Body of pancreas (tissue), 4 donors: ENCODE results near the gene MTCH1. TPM values are rescaled to one million over a fixed set of nuclear protein-coding genes. Genes with fewer than 3 reads are reported as not detected.

Source experiments
- ATAC-seq: fragments of 150-250 bp; one replicate; pipeline ENCODE4 v1.9.1; 2016
- DNase-seq, 4 donors: peaks; one replicate each; pipeline ENCODE4 v3.0.0-alpha.2; 2019
- H3K27ac ChIP-seq, 4 donors: fragments of 200-600 bp; sonication (generic); 1 replicate in 3 of 4; 2 replicates in 1 of 4; pipeline versions ENCODE4 v1.5.1 to v1.6.1; 2016 to 2019; ENCODE audit warnings: mild to moderate bottlenecking in 1 of 4, mixed read lengths in 1 of 4, moderate library complexity in 1 of 4
- H3K27me3 ChIP-seq, 2 donors: fragments of 200-600 bp; sonication (generic); one replicate each; pipeline ENCODE4 v1.6.0; 2016; ENCODE audit warnings: mild to moderate bottlenecking in 1 of 2
- H3K36me3 ChIP-seq, 2 donors: fragments of 200-600 bp; sonication (generic); replicated peaks in 1 of 2; 2 replicates each; pipeline ENCODE4 v1.5.1; 2016; ENCODE audit warnings: low read depth in 2 of 2; ENCODE audit not compliant: insufficient read depth in 1 of 2
- H3K4me1 ChIP-seq: fragments of 200-600 bp; sonication (generic); one replicate; pipeline ENCODE4 v1.6.0; 2016
- H3K4me3 ChIP-seq, 2 donors: fragments of 200-600 bp; sonication (generic); 1 replicate in 1 of 2; 2 replicates in 1 of 2; pipeline ENCODE4 v1.5.1; 2016 to 2019
- H3K9me3 ChIP-seq, 3 donors: fragments of 200-600 bp; sonication (generic); 1 replicate in 2 of 3; 2 replicates in 1 of 3; pipeline ENCODE4 v1.5.1; 2016
- POLR2A ChIP-seq, 3 donors: fragments of 450-650 bp; IDR thresholded peaks; one replicate each; pipeline ENCODE4 v1.6.1; 2016; ENCODE audit warnings: antibody characterized with exemption in 3 of 3, mild to moderate bottlenecking in 2 of 3
- WGBS, 2 donors: methylation state at CpG; one replicate each; pipeline ENCODE4 v1.1.5; 2017; 5-methylcytosine and 5-hydroxymethylcytosine counted together
- intact Hi-C: fragments of 100-400 bp; cut with DNase I; formaldehyde crosslinking; loops from one replicate; pipeline ENCODE4 v1.15.1; 2023
- total RNA-seq, 2 donors: library from RNA; depleted of rRNA; stranded (reverse); fragments of >200 nt; gene quantifications; one replicate each; pipeline ENCODE4 v1.1.0, GENCODE V29; 2016
- TF ChIP-seq, protein P1 (sequence below), 7 experiments: fragments of 450-650 bp in 4 of 7; fragments of 200-600 bp in 3 of 7; sonication (generic) in 3 of 7; IDR thresholded peaks; one replicate each; pipeline ENCODE4 v1.5.1; 2016 to 2019; ENCODE audit warnings: antibody characterized with exemption in 7 of 7

MTCH1 gene
- total RNA-seq, 2 donors from 2014 or later: 152 to 198 TPM

- DNase-seq: no peak
- no peaks in the 10 kb centered on the region for H3K9me3 ChIP-seq
- ATAC-seq: no peak
- H3K4me1 ChIP-seq: peaks cover 27% of the 10 kb centered on the region
- WGBS, 2 donors: 78 to 95% methylated on average over 5 to 7 of the region's 7 CpGs
- H3K27ac ChIP-seq: no peak overlapping the region
- H3K27me3 ChIP-seq: no peaks in the 10 kb centered on the region
- intact Hi-C loops: loop anchor here (5.0 kb wide), 1 partner anchor 84 kb away; no protein-coding TSS in a partner anchor
- peaks cover 36 to 46% of the 10 kb centered on the region in 2 donors for H3K36me3 ChIP-seq
- H3K4me3 ChIP-seq: no peak overlapping the region
- no peak for TF ChIP-seq POLR2A (IDR thresholded peaks at IDR 0.05)
- TF ChIP-seq, protein P1, sequence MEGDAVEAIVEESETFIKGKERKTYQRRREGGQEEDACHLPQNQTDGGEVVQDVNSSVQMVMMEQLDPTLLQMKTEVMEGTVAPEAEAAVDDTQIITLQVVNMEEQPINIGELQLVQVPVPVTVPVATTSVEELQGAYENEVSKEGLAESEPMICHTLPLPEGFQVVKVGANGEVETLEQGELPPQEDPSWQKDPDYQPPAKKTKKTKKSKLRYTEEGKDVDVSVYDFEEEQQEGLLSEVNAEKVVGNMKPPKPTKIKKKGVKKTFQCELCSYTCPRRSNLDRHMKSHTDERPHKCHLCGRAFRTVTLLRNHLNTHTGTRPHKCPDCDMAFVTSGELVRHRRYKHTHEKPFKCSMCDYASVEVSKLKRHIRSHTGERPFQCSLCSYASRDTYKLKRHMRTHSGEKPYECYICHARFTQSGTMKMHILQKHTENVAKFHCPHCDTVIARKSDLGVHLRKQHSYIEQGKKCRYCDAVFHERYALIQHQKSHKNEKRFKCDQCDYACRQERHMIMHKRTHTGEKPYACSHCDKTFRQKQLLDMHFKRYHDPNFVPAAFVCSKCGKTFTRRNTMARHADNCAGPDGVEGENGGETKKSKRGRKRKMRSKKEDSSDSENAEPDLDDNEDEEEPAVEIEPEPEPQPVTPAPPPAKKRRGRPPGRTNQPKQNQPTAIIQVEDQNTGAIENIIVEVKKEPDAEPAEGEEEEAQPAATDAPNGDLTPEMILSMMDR (IDR thresholded peaks at IDR 0.05): no peak
These were observed 9.5 kb downstream of the MTCH1 start for GRCh38 chr6:36976509-36976908.

DNA sequence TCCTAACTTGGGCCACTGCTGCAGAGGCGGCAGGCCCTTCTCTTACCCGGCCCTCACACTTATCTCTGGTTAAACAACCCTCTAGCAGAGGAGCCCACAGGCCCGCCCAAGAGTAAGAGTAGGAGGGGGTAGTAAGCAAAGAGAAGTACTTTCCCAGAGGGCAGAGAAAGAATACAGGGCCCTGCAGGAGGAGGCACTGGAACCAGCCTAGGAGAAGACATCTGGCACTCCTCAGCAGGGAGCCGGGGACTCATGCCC, 10.1 kb downstream of the MTCH1 start:
- peaks cover 38 to 46% of the 10 kb centered on the region in 2 donors for H3K36me3 ChIP-seq
- no peak overlapping the region for H3K27ac ChIP-seq
- DNase-seq (no peak), ATAC-seq (no peak)
- no peak overlapping the region for H3K4me3 ChIP-seq
- TF ChIP-seq, protein P1 (IDR thresholded peaks at IDR 0.05): no peak
- TF ChIP-seq POLR2A (IDR thresholded peaks at IDR 0.05): no peak
- intact Hi-C loops: loop anchor here (5.0 kb wide), 1 partner anchor 84 kb away; no protein-coding TSS in a partner anchor
- no peaks in the 10 kb centered on the region for H3K9me3 ChIP-seq
- WGBS, 2 donors: 92 to 94% methylated on average over 4 of the region's 4 CpGs
- H3K4me1 ChIP-seq: peaks cover 21% of the 10 kb centered on the region
- H3K27me3 ChIP-seq: no peaks in the 10 kb centered on the region

- TF ChIP-seq, protein P1 (IDR thresholded peaks at IDR 0.05): no peak
- TF ChIP-seq POLR2A (IDR thresholded peaks at IDR 0.05): no peak
- Histone ChIP-seq H3K4me3 (no peak overlapping the region), H3K4me1 (peaks cover 16% of the 10 kb centered on the region), H3K36me3 (peaks cover 43 to 48% of the 10 kb centered on the region in 2 donors), H3K27me3 (no peaks in the 10 kb centered on the region), H3K27ac (no peak overlapping the region), H3K9me3 (no peaks in the 10 kb centered on the region)
- intact Hi-C loops: loop anchor here (5.0 kb wide), 1 partner anchor 83 kb away; no protein-coding TSS in a partner anchor
- ATAC-seq: no peak
- 89 to 98% methylated on average over 5 to 7 of the region's 7 CpGs for WGBS, 2 donors
- DNase-seq: no peak
These were observed 10.6 kb downstream of the MTCH1 start for GRCh38 chr6:36975231-36976006.

DNA sequence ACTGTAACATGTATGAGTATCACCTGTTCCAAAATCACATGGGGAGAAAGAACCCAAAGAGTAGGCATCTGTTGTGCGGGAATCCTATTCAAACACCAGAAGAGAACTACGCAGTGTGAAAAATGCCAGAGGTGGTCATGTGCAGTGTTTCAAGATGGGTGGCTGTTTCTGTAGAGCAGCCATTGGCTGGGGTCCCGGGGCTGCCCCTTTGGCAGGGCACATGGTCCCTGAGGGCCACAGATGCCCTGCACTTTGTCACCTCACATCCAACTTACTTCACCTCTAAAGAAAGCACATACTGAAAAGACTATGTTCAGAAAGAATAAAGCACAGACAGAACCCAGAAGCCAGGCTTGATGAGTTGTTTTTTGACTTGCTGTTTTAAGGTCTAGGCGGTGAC, 12.3 kb downstream of the MTCH1 start:
- ATAC-seq (no peak), DNase-seq (no peak)
- Histone ChIP-seq H3K4me1 (peaks cover 3% of the 10 kb centered on the region), H3K36me3 (peaks cover 61 to 62% of the 10 kb centered on the region in 2 donors), H3K4me3 (no peak overlapping the region), H3K27me3 (no peaks in the 10 kb centered on the region), H3K9me3 (no peaks in the 10 kb centered on the region), H3K27ac (no peak overlapping the region)
- intact Hi-C loops: no loop called here
- WGBS, 2 donors: 89 to 91% methylated on average over 4 of the region's 4 CpGs
- TF ChIP-seq POLR2A (IDR thresholded peaks at IDR 0.05): no peak
- TF ChIP-seq, protein P1 (IDR thresholded peaks at IDR 0.05): no peak

DNA sequence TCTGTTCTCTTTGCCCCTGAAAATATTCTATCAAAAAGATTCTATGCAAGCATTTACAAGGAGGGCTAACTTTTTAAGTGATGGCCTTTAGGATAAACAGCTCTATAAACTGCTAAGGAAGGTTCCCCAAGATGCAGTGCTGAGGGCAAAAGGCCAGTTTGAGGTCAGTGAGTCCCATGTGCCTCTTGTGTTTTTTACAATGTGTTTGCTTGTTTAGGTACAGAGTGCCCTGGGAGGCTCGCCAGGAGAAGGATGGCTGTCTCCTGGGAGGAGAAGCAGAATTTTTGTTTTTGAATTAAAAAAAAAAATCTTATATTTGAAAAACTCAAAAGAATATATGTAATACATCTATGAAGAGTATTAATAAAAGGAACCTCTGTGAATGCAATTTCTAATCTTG, 12.8 kb downstream of the MTCH1 start:
- 82 to 100% methylated on average over 1 of the region's 1 CpG for WGBS, 2 donors
- no peak for ATAC-seq
- no peak for TF ChIP-seq POLR2A (IDR thresholded peaks at IDR 0.05)
- TF ChIP-seq, protein P1 (IDR thresholded peaks at IDR 0.05): no peak
- no peak overlapping the region for H3K4me3 ChIP-seq
- no peak overlapping the region for H3K27ac ChIP-seq
- intact Hi-C loops: no loop called here
- DNase-seq: no peak
- peaks cover 3% of the 10 kb centered on the region for H3K4me1 ChIP-seq
- no peaks in the 10 kb centered on the region for H3K9me3 ChIP-seq
- H3K36me3 ChIP-seq: peaks cover 62 to 64% of the 10 kb centered on the region in 2 donors
- H3K27me3 ChIP-seq: no peaks in the 10 kb centered on the region
